Measurements from ENCODE around the gene CELF2. TPM values are rescaled to one million over a fixed set of nuclear protein-coding genes. Genes with fewer than 3 reads are reported as not detected.

The CELF2 gene
- total RNA-seq, 1 donor = 21.9 TPM

GRCh38 chr10:11020548-11020942 lies 2.9 kb downstream of the CELF2 start:
- H3K4me3 ChIP-seq (ENCODE audit: low read depth, low read length) = no peak overlapping the region
- DNase-seq (ENCODE audit: low read depth) = no peak
- no peak for TF ChIP-seq CTCF (IDR thresholded peaks at IDR 0.05; ENCODE audit: insufficient read depth, low read length)

GRCh38 chr10:11022213-11022612 lies 4.5 kb downstream of the CELF2 start:
- TF ChIP-seq CTCF (IDR thresholded peaks at IDR 0.05; ENCODE audit: insufficient read depth, low read length) = no peak
- DNase-seq (ENCODE audit: low read depth) = no peak
- H3K4me3 ChIP-seq (ENCODE audit: low read depth, low read length) = no peak overlapping the region

GRCh38 chr10:11023009-11023953 lies 5.6 kb downstream of the CELF2 start:
- no peak for TF ChIP-seq CTCF (IDR thresholded peaks at IDR 0.05; ENCODE audit: insufficient read depth, low read length)
- DNase-seq (ENCODE audit: low read depth) = no peak
- H3K4me3 ChIP-seq (ENCODE audit: low read depth, low read length) = no peak overlapping the region

- DNase-seq (ENCODE audit: low read depth) = peak; percentile 69
- H3K4me3 ChIP-seq (ENCODE audit: low read depth, low read length) = no peak overlapping the region
- TF ChIP-seq CTCF (IDR thresholded peaks at IDR 0.05; ENCODE audit: insufficient read depth, low read length) = no peak
These were observed 6.9 kb downstream of the CELF2 start for GRCh38 chr10:11024596-11024995.

- DNase-seq (ENCODE audit: low read depth) = no peak
These were observed 8.3 kb downstream of the CELF2 start for GRCh38 chr10:11025978-11026377.

GRCh38 chr10:11026773-11027172 lies 9.1 kb downstream of the CELF2 start:
- H3K4me3 ChIP-seq (ENCODE audit: low read depth, low read length) = no peak overlapping the region
- no peak for TF ChIP-seq CTCF (IDR thresholded peaks at IDR 0.05; ENCODE audit: insufficient read depth, low read length)
- DNase-seq (ENCODE audit: low read depth) = no peak

More at GRCh38 chr10:11025978-11026377, 8.3 kb downstream of the CELF2 start:
- no peak for TF ChIP-seq CTCF (IDR thresholded peaks at IDR 0.05; ENCODE audit: insufficient read depth, low read length)
- no peak overlapping the region for H3K4me3 ChIP-seq (ENCODE audit: low read depth, low read length)

Measured in fibroblast of the aortic adventitia (primary cell).